IMR-90 (cell line): ENCODE data around the gene SIM2. TPM values are rescaled to one million over a fixed set of nuclear protein-coding genes. Genes with fewer than 3 reads are reported as not detected.

Experiments
- ATAC-seq: fragments of 200-7000 bp; cut with Tn5 transposase; 2 replicates; pipeline ENCODE4 v1.9.1; 2020; ENCODE audit warnings: low read depth, mild to moderate bottlenecking, moderate library complexity
- BruUV-seq: library from RNA; stranded (reverse); fragments of 400-500 nt; replicated peaks from 2 replicates; lab custom pipeline; 2021; lab: Mats Ljungman, UMichigan
- CTCF ChIA-PET: fragments of 300-600 bp; formaldehyde crosslinking; extraction: SDS; loops from one replicate; lab custom pipeline; 2021; ENCODE audit warnings: antibody characterized with exemption; lab: Yijun Ruan, JAX
- POLR2A ChIA-PET: fragments of 300-600 bp; sonication (Branson Sonifier 250); formaldehyde crosslinking; loops from one replicate; lab custom pipeline; 2022; ENCODE audit warnings: antibody characterized with exemption; ENCODE audit not compliant: unreplicated experiment; lab: Charles Lee
- DNase-seq: peaks from one replicate; pipeline ENCODE4 v3.0.0; 2013
- H2AFZ ChIP-seq: replicated peaks from 2 replicates; pipeline ENCODE3; 2013; ENCODE audit warnings: low read length, mild to moderate bottlenecking; ENCODE audit not compliant: poor library complexity
- H2AK5ac ChIP-seq: 2 replicates; pipeline ENCODE4 v1.6.1; 2013; ENCODE audit warnings: low read depth, low read length, inconsistent platforms
- H2AK9ac ChIP-seq: replicated peaks from 2 replicates; pipeline ENCODE3; 2013; ENCODE audit warnings: mild to moderate bottlenecking, low read depth, low read length, moderate library complexity; ENCODE audit not compliant: poor library complexity
- H2BK120ac ChIP-seq: 2 replicates; pipeline ENCODE4 v1.6.1; 2013; ENCODE audit warnings: low read depth, low read length, inconsistent platforms
- H2BK15ac ChIP-seq: 3 replicates; pipeline ENCODE4 v1.6.1; 2013; ENCODE audit warnings: low read depth, low read length, inconsistent platforms
- H2BK20ac ChIP-seq: 2 replicates; pipeline ENCODE4 v1.6.1; 2013; ENCODE audit warnings: low read depth, mild to moderate bottlenecking, inconsistent platforms, low read length, moderate library complexity
- H2BK5ac ChIP-seq: 2 replicates; pipeline ENCODE4 v1.6.1; 2013; ENCODE audit warnings: mild to moderate bottlenecking, low read depth, low read length, inconsistent platforms; ENCODE audit not compliant: poor library complexity, severe bottlenecking
- H3K14ac ChIP-seq: replicated peaks from 2 replicates; pipeline ENCODE4 v1.6.1; 2013; ENCODE audit warnings: low read depth, low read length, inconsistent platforms
- H3K18ac ChIP-seq: 2 replicates; pipeline ENCODE4 v1.6.1; 2013; ENCODE audit warnings: low read depth, low read length, control low read depth
- H3K23ac ChIP-seq: 2 replicates; pipeline ENCODE4 v1.6.1; 2013; ENCODE audit warnings: low read depth, low read length, inconsistent platforms
- H3K27ac ChIP-seq: 2 replicates; pipeline ENCODE4 v1.5.1; 2013; ENCODE audit warnings: mild to moderate bottlenecking, control low read depth, low read length; ENCODE audit not compliant: insufficient read depth
- H3K27me3 ChIP-seq: 2 replicates; pipeline ENCODE4 v1.6.1; 2013; ENCODE audit warnings: low read length; ENCODE audit not compliant: control insufficient read depth, insufficient read depth
- H3K36me3 ChIP-seq: 2 replicates; pipeline ENCODE4 v1.6.1; 2013; ENCODE audit warnings: low read length, mixed read lengths; ENCODE audit not compliant: control insufficient read depth, insufficient read depth
- H3K4ac ChIP-seq: 2 replicates; pipeline ENCODE4 v1.6.1; 2013; ENCODE audit warnings: low read depth, low read length, inconsistent platforms
- H3K4me1 ChIP-seq: 2 replicates; pipeline ENCODE4 v1.6.1; 2013; ENCODE audit warnings: low read length, mixed read lengths; ENCODE audit not compliant: control insufficient read depth, insufficient read depth
- H3K4me2 ChIP-seq: 2 replicates; pipeline ENCODE4 v1.6.1; 2013; ENCODE audit warnings: low read depth, mild to moderate bottlenecking, control low read depth, low read length, moderate library complexity
- H3K4me3 ChIP-seq: 2 replicates; pipeline ENCODE4 v1.5.1; 2013; ENCODE audit warnings: low read depth, mild to moderate bottlenecking, control low read depth, low read length, moderate library complexity; ENCODE audit not compliant: insufficient read depth
- H3K56ac ChIP-seq: 2 replicates; pipeline ENCODE4 v1.6.1; 2013; ENCODE audit warnings: low read length, inconsistent platforms; ENCODE audit not compliant: insufficient read depth; ENCODE audit errors: extremely low read depth
- H3K79me1 ChIP-seq, 2 experiments: 2 replicates each; pipeline ENCODE4 v1.6.1; 2013; ENCODE audit warnings: low read length in 2 of 2, inconsistent platforms in 1 of 2, low read depth in 1 of 2
- H3K9ac ChIP-seq: 2 replicates; pipeline ENCODE4 v1.6.1; 2013; ENCODE audit warnings: low read depth, low read length, control low read depth
- H3K9me1 ChIP-seq: 2 replicates; pipeline ENCODE4 v1.6.1; 2013; ENCODE audit warnings: low read length, inconsistent platforms; ENCODE audit not compliant: insufficient read depth
- H3K9me3 ChIP-seq: 2 replicates; pipeline ENCODE4 v1.6.1; 2013; ENCODE audit warnings: low read length; ENCODE audit not compliant: control insufficient read depth, insufficient read depth
- H4K20me1 ChIP-seq: 2 replicates; pipeline ENCODE4 v1.6.1; 2013; ENCODE audit warnings: low read length, inconsistent platforms; ENCODE audit not compliant: insufficient read depth
- H4K5ac ChIP-seq: 2 replicates; pipeline ENCODE4 v1.6.1; 2013; ENCODE audit warnings: mild to moderate bottlenecking, low read depth, low read length, control low read depth
- H4K8ac ChIP-seq, 2 experiments: 2 replicates each; pipeline ENCODE4 v1.6.1; 2013; ENCODE audit warnings: low read depth in 2 of 2, low read length in 2 of 2, control low read depth in 1 of 2, inconsistent platforms in 1 of 2
- H4K91ac ChIP-seq: 2 replicates; pipeline ENCODE4 v1.6.1; 2013; ENCODE audit warnings: low read depth, low read length, inconsistent platforms; ENCODE audit not compliant: insufficient read depth
- BHLHE40 ChIP-seq: fragments of 150-350 bp; IDR thresholded peaks from 2 replicates; pipeline ENCODE4 v1.6.1; 2016; ENCODE audit warnings: mild to moderate bottlenecking, low read depth, low read length
- CEBPB ChIP-seq: IDR thresholded peaks from 2 replicates; pipeline ENCODE4 v1.6.1; 2012; ENCODE audit warnings: low read depth, low read length, improper control_type of control experiment
- CHD1 ChIP-seq: IDR thresholded peaks from 2 replicates; pipeline ENCODE4 v1.6.1; 2012; ENCODE audit warnings: low read depth, low read length, improper control_type of control experiment
- CTCF ChIP-seq: conservative IDR thresholded peaks from 2 replicates; pipeline ENCODE4 v1.5.1; 2012; ENCODE audit warnings: mild to moderate bottlenecking, low read depth, low read length, improper control_type of control experiment
- FOS ChIP-seq: fragments of 150-350 bp; IDR thresholded peaks from 2 replicates; pipeline ENCODE4 v1.6.1; 2016; ENCODE audit warnings: low read depth, low read length
- MAFK ChIP-seq: IDR thresholded peaks from 2 replicates; pipeline ENCODE4 v1.6.1; 2012; ENCODE audit warnings: low read depth, low read length, improper control_type of control experiment
- MAZ ChIP-seq: IDR thresholded peaks from 2 replicates; pipeline ENCODE4 v1.6.1; 2012; ENCODE audit warnings: low read depth, mild to moderate bottlenecking, low read length, improper control_type of control experiment, moderate library complexity, borderline replicate concordance
- MXI1 ChIP-seq: IDR thresholded peaks from 2 replicates; pipeline ENCODE4 v1.6.1; 2012; ENCODE audit warnings: low read depth, mild to moderate bottlenecking, low read length, moderate library complexity, borderline replicate concordance
- NFE2L2 ChIP-seq: fragments of 150-350 bp; IDR thresholded peaks from 2 replicates; pipeline ENCODE4 v1.6.1; 2016; ENCODE audit warnings: low read depth, mild to moderate bottlenecking, low read length
- POLR2A ChIP-seq: IDR thresholded peaks from 2 replicates; pipeline ENCODE4 v1.6.1; 2012; ENCODE audit warnings: mild to moderate bottlenecking, low read depth, low read length
- RAD21 ChIP-seq: IDR thresholded peaks from 2 replicates; pipeline ENCODE4 v1.6.1; 2012; ENCODE audit warnings: low read length, improper control_type of control experiment
- RCOR1 ChIP-seq: IDR thresholded peaks from 2 replicates; pipeline ENCODE4 v1.6.1; 2012; ENCODE audit warnings: mild to moderate bottlenecking, low read length, improper control_type of control experiment; ENCODE audit not compliant: insufficient replicate concordance
- RFX5 ChIP-seq: IDR thresholded peaks from 2 replicates; pipeline ENCODE4 v1.8.0; 2012; ENCODE audit warnings: low read depth, mild to moderate bottlenecking, low read length, moderate library complexity
- SMC3 ChIP-seq: fragments of 150-350 bp; IDR thresholded peaks from 2 replicates; pipeline ENCODE4 v1.6.1; 2016; ENCODE audit warnings: low read depth, mild to moderate bottlenecking, antibody characterized with exemption, low read length, moderate library complexity
- WGBS, 2 experiments: methylation state at CpG; one replicate each; pipeline versions ENCODE4 v1.1.5 to v1.1.7; 2013; ENCODE audit warnings: missing lambda C conversion rate in 2 of 2; ENCODE audit not compliant: insufficient read length in 1 of 2; ENCODE audit errors: extremely low coverage in 2 of 2; 5-methylcytosine and 5-hydroxymethylcytosine counted together
- dilution Hi-C: fragments of 300-500 bp; cut with HindIII; formaldehyde crosslinking; loops from one replicate; pipeline ENCODE4 v1.14.3; 2018; ENCODE audit warnings: low sequenced_read_pairs; ENCODE audit not compliant: unreplicated experiment
- in situ Hi-C: fragments of 300-500 bp; cut with MboI; formaldehyde crosslinking; loops from 3 replicates; pipeline ENCODE4 v1.14.3; 2019; ENCODE audit warnings: low sequenced_read_pairs, inconsistent platforms, mixed read lengths
- intact Hi-C: fragments of 100-400 bp; cut with micrococcal nuclease; formaldehyde crosslinking; loops from 2 replicates; pipeline ENCODE4 v1.10.0; 2022
- polyA plus RNA-seq, 3 experiments: library from polyadenylated mRNA; depleted of rRNA; stranded (reverse); fragments of >200 nt; gene quantifications; 2 replicates each; pipeline ENCODE4 v1.2.3, GENCODE V29; 2012; ENCODE audit warnings: low replicate concordance in 1 of 3
- total RNA-seq: library from RNA; depleted of rRNA; stranded (reverse); fragments of >200 nt; gene quantifications from 2 replicates; pipeline ENCODE4 v1.2.3, GENCODE V29; 2012
- TF ChIP-seq, protein P1 (sequence below): fragments of 150-350 bp; IDR thresholded peaks from 2 replicates; pipeline ENCODE4 v1.6.1; 2016; ENCODE audit warnings: low read depth, mild to moderate bottlenecking, low read length, moderate library complexity, borderline replicate concordance

Gene SIM2
- total and polyA plus RNA-seq, 2 of the 4 experiments (the other 2 are of a cell fraction), result 2.2 to 7.5 TPM

GRCh38 chr21:36722370-36723368 lies 23.8 kb downstream of the SIM2 start:
- POLR2A ChIA-PET, result no interaction called here
- intact Hi-C loops (no loop called here), dilution Hi-C loops (no loop called here), in situ Hi-C loops (no loop called here)
- H4K20me1 ChIP-seq, result no peaks in the 10 kb centered on the region
- 0 out of 2 replicates have a peak, but pooled peaks cover 2% of the 10 kb centered on the region for H3K9me1 ChIP-seq
- H3K14ac ChIP-seq, result no peak overlapping the region
- H2AK5ac ChIP-seq, result no peak overlapping the region
- H3K79me1 ChIP-seq, result no peaks in the 10 kb centered on the region
- no peak overlapping the region for H2AK9ac ChIP-seq
- CTCF ChIA-PET, result no interaction called here
- no peak overlapping the region for H3K4ac ChIP-seq
- no peaks in the 10 kb centered on the region for H3K4me1 ChIP-seq
- no peak overlapping the region for H2BK120ac ChIP-seq
- H3K36me3 ChIP-seq, result no peaks in the 10 kb centered on the region
- H3K9ac ChIP-seq, result no peak overlapping the region
- H3K56ac ChIP-seq, result no peak overlapping the region
- peaks cover 53% of the 10 kb centered on the region for H3K27me3 ChIP-seq
- no peak overlapping the region for H2BK5ac ChIP-seq
- H4K5ac ChIP-seq, result no peak overlapping the region
- BruUV-seq, result no TSS peak
- H3K9me3 ChIP-seq, result no peaks in the 10 kb centered on the region
- no peak overlapping the region for H3K23ac ChIP-seq
- WGBS, 2 experiments, result 86% methylated on average over 8 of the region's 25 CpGs; no CpG with 5 or more reads in 1 of the 2 experiments
- H4K8ac ChIP-seq, result no peak overlapping the region
- no peak overlapping the region for H2BK15ac ChIP-seq
- H3K18ac ChIP-seq, result no peak overlapping the region
- no peak for DNase-seq
- H2AFZ ChIP-seq, result no peak overlapping the region
- no peak for ATAC-seq
- no peak overlapping the region for H3K27ac ChIP-seq
- H3K4me2 ChIP-seq, result no peak overlapping the region
- no peak overlapping the region for H3K4me3 ChIP-seq
- no peak overlapping the region for H4K91ac ChIP-seq
- H2BK20ac ChIP-seq, result no peak overlapping the region
- TF ChIP-seq POLR2A, result no peak
- no peak for TF ChIP-seq CTCF
- no peak for TF ChIP-seq RCOR1
- no peak for TF ChIP-seq SMC3
- TF ChIP-seq CEBPB, result no peak
- TF ChIP-seq NFE2L2, result no peak
- no peak for TF ChIP-seq RFX5
- TF ChIP-seq MAZ, result no peak
- TF ChIP-seq CHD1, result no peak
- no peak for TF ChIP-seq MAFK
- TF ChIP-seq, protein P1, sequence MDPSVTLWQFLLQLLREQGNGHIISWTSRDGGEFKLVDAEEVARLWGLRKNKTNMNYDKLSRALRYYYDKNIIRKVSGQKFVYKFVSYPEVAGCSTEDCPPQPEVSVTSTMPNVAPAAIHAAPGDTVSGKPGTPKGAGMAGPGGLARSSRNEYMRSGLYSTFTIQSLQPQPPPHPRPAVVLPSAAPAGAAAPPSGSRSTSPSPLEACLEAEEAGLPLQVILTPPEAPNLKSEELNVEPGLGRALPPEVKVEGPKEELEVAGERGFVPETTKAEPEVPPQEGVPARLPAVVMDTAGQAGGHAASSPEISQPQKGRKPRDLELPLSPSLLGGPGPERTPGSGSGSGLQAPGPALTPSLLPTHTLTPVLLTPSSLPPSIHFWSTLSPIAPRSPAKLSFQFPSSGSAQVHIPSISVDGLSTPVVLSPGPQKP, result no peak
- no peak for TF ChIP-seq RAD21
- TF ChIP-seq FOS, result no peak
- no peak for TF ChIP-seq BHLHE40
- TF ChIP-seq MXI1, result no peak
